Measurements from ENCODE around the gene PRPF19.

DNA sequence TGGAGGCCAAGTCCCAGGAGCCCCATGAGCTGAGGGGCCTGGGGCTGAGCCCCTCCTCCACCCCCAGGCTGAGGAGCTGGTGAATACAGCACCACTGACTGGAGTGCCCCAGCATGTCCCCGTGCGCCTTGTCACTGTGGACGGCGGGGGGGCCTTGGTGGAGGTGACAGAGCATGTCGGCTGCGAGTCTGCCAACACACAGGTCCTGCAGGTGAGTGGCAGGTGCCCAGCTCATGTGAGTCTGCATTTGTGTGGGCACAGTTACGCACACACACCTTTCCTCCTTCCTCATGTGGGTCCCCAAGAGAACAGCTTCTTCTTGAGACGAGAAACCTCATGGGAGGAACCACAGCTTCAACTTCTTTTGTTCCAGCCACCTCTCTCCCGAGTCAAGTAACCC lies 25.5 kb upstream of the PRPF19 start:
- TF ChIP-seq, protein P1, sequence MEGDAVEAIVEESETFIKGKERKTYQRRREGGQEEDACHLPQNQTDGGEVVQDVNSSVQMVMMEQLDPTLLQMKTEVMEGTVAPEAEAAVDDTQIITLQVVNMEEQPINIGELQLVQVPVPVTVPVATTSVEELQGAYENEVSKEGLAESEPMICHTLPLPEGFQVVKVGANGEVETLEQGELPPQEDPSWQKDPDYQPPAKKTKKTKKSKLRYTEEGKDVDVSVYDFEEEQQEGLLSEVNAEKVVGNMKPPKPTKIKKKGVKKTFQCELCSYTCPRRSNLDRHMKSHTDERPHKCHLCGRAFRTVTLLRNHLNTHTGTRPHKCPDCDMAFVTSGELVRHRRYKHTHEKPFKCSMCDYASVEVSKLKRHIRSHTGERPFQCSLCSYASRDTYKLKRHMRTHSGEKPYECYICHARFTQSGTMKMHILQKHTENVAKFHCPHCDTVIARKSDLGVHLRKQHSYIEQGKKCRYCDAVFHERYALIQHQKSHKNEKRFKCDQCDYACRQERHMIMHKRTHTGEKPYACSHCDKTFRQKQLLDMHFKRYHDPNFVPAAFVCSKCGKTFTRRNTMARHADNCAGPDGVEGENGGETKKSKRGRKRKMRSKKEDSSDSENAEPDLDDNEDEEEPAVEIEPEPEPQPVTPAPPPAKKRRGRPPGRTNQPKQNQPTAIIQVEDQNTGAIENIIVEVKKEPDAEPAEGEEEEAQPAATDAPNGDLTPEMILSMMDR (IDR thresholded peaks at IDR 0.05), result no peak
- no peak for TF ChIP-seq EP300 (IDR thresholded peaks at IDR 0.05)
- no peak for TF ChIP-seq POLR2A (IDR thresholded peaks at IDR 0.05)

Measured in gastroesophageal sphincter (tissue), 3 donors.